Ascending aorta (tissue), 2 donors: ENCODE measurements around the gene GAREM1. TPM values are rescaled to one million over a fixed set of nuclear protein-coding genes. Genes with fewer than 3 reads are reported as not detected.
"Not testable (repeated sequence)": the region's sequence is repeated elsewhere in the genome, so short reads cannot be mapped to it uniquely, and the experiment has no call there.

Experiments
- DNase-seq, 2 donors: peaks; one replicate each; pipeline ENCODE4 v3.0.0-alpha.2; 2019; ENCODE audit warnings: low spot score in 2 of 2
- H3K27ac ChIP-seq, 2 donors: fragments of 200-600 bp; sonication (generic); one replicate each; pipeline ENCODE4 v1.5.1; 2016 to 2017; ENCODE audit warnings: mild to moderate bottlenecking in 1 of 2
- H3K27me3 ChIP-seq: fragments of 200-600 bp; sonication (generic); one replicate; pipeline ENCODE4 v1.5.1; 2017
- H3K36me3 ChIP-seq, 2 donors: fragments of 200-600 bp; sonication (generic); one replicate each; pipeline ENCODE4 v1.5.1; 2016
- H3K4me1 ChIP-seq, 2 donors: fragments of 200-600 bp; sonication (generic); one replicate each; pipeline ENCODE4 v1.5.1; 2016 to 2017; ENCODE audit warnings: mild to moderate bottlenecking in 1 of 2
- H3K4me3 ChIP-seq, 2 donors: fragments of 200-600 bp; sonication (generic); one replicate each; pipeline ENCODE4 v1.5.1; 2016 to 2017; ENCODE audit warnings: mild to moderate bottlenecking in 1 of 2
- H3K9me3 ChIP-seq, 2 donors: fragments of 200-600 bp; sonication (generic); one replicate each; pipeline ENCODE4 v1.5.1; 2016
- CTCF ChIP-seq, 3 experiments: fragments of 200-600 bp in 2 of 3; fragments of 450-650 bp in 1 of 3; sonication (generic) in 2 of 3; IDR thresholded peaks; one replicate each; pipeline ENCODE4 v1.5.1; 2016 to 2019; ENCODE audit warnings: antibody characterized with exemption in 3 of 3, mild to moderate bottlenecking in 1 of 3, moderate library complexity in 1 of 3
- intact Hi-C: fragments of 100-400 bp; cut with DNase I; formaldehyde crosslinking; loops from one replicate; pipeline ENCODE4 v1.15.1; 2023
- total RNA-seq: library from RNA; depleted of rRNA; stranded (reverse); fragments of >200 nt; gene quantifications from one replicate; pipeline ENCODE4 v1.1.0, GENCODE V29; 2016

GAREM1 gene
- total RNA-seq, 1 donor from 2014 or later, result 8.9 TPM

GRCh38 chr18:32293107-32293506, 177.6 kb downstream of the GAREM1 start:
- H3K27me3 ChIP-seq, result no peaks in the 10 kb centered on the region
- H3K36me3 ChIP-seq, result no peaks in the 10 kb centered on the region
- DNase-seq, result no peak
- H3K9me3 ChIP-seq, result no peaks in the 10 kb centered on the region
- H3K4me3 ChIP-seq, result no peak overlapping the region
- no peak for TF ChIP-seq CTCF (IDR thresholded peaks at IDR 0.05)
- H3K4me1 ChIP-seq, result peaks cover 0 to 2% of the 10 kb centered on the region in 2 donors
- H3K27ac ChIP-seq, result no peak overlapping the region
- intact Hi-C loops, result no loop called here

- H3K27ac ChIP-seq, H3K27me3 ChIP-seq, H3K4me3 ChIP-seq, DNase-seq, H3K36me3 ChIP-seq, intact Hi-C loops, H3K9me3 ChIP-seq: not testable (repeated sequence)
- H3K4me1 ChIP-seq, result peaks cover 0 to 10% of the 10 kb centered on the region in 2 donors
Measured at GRCh38 chr18:32291623-32292022, 179.1 kb downstream of the GAREM1 start.

GRCh38 chr18:32290810-32291209, 179.9 kb downstream of the GAREM1 start:
- H3K9me3 ChIP-seq, result no peaks in the 10 kb centered on the region
- H3K27ac ChIP-seq, result no peak overlapping the region
- no peak for DNase-seq
- no peak for TF ChIP-seq CTCF (IDR thresholded peaks at IDR 0.05)
- H3K36me3 ChIP-seq, result no peaks in the 10 kb centered on the region
- H3K4me3 ChIP-seq, result no peak overlapping the region
- H3K27me3 ChIP-seq, result no peaks in the 10 kb centered on the region
- intact Hi-C loops, result no loop called here
- H3K4me1 ChIP-seq, result peaks cover 0 to 11% of the 10 kb centered on the region in 2 donors

GRCh38 chr18:32289483-32290075, 181.1 kb downstream of the GAREM1 start:
- peak; percentile 15 to 50 (median 41) for TF ChIP-seq CTCF (IDR thresholded peaks at IDR 0.05)
- Histone ChIP-seq H3K27me3 (no peaks in the 10 kb centered on the region), H3K27ac (no peak overlapping the region), H3K36me3 (no peaks in the 10 kb centered on the region), H3K4me3 (no peak overlapping the region), H3K9me3 (no peaks in the 10 kb centered on the region), H3K4me1 (peaks cover 0 to 22% of the 10 kb centered on the region in 2 donors)
- no peak for DNase-seq
- intact Hi-C loops, result no loop called here

- Histone ChIP-seq H3K27ac (peak overlapping the region; percentile 91), H3K9me3 (no peaks in the 10 kb centered on the region), H3K36me3 (no peaks in the 10 kb centered on the region), H3K4me3 (no peak overlapping the region), H3K27me3 (no peaks in the 10 kb centered on the region), H3K4me1 (peaks cover 0 to 34% of the 10 kb centered on the region in 2 donors)
- DNase-seq, result no peak
- intact Hi-C loops, result loop anchor here (1.0 to 2.0 kb wide), 2 partner anchors 13 to 63 kb away; no protein-coding TSS in a partner anchor
- TF ChIP-seq CTCF (IDR thresholded peaks at IDR 0.05), result no peak
Measured at GRCh38 chr18:32287873-32288272, 182.8 kb downstream of the GAREM1 start.

- Histone ChIP-seq H3K27ac (peak overlapping the region; percentile 91), H3K9me3 (no peaks in the 10 kb centered on the region), H3K4me3 (peak overlapping the region; percentile 41 to 54), H3K36me3 (no peaks in the 10 kb centered on the region), H3K4me1 (peaks cover 4 to 41% of the 10 kb centered on the region in 2 donors), H3K27me3 (no peaks in the 10 kb centered on the region)
- TF ChIP-seq CTCF (IDR thresholded peaks at IDR 0.05), result no peak
- peak; percentile 34 to 91 for DNase-seq
- intact Hi-C loops, result loop anchor here (1.0 to 2.0 kb wide), 2 partner anchors 14 to 64 kb away; no protein-coding TSS in a partner anchor
Measured at GRCh38 chr18:32287249-32287648, 183.4 kb downstream of the GAREM1 start.
